LNCaP clone FGC (cell line): Measurements from ENCODE around the gene ART3.
"Not testable (repeated sequence)": the region's sequence is repeated elsewhere in the genome, so short reads cannot be mapped to it uniquely, and the experiment has no call there.

Source experiments
- DNase-seq: peaks from one replicate; pipeline ENCODE4 v3.0.0-alpha.2; 2011; ENCODE audit warnings: low read depth
- H3K4me3 ChIP-seq: 2 replicates; pipeline ENCODE4 v1.5.1; 2011; ENCODE audit warnings: mild to moderate bottlenecking, low read depth, low read length, control low read depth
- TF ChIP-seq, protein P1 (sequence below): IDR thresholded peaks from 2 replicates; pipeline ENCODE4 v1.5.1; 2012; ENCODE audit warnings: mild to moderate bottlenecking; ENCODE audit not compliant: control insufficient read depth, insufficient read depth; ENCODE audit errors: extremely low read depth

Gene ART3, protein sequence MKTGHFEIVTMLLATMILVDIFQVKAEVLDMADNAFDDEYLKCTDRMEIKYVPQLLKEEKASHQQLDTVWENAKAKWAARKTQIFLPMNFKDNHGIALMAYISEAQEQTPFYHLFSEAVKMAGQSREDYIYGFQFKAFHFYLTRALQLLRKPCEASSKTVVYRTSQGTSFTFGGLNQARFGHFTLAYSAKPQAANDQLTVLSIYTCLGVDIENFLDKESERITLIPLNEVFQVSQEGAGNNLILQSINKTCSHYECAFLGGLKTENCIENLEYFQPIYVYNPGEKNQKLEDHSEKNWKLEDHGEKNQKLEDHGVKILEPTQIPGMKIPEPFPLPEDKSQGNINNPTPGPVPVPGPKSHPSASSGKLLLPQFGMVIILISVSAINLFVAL

DNA sequence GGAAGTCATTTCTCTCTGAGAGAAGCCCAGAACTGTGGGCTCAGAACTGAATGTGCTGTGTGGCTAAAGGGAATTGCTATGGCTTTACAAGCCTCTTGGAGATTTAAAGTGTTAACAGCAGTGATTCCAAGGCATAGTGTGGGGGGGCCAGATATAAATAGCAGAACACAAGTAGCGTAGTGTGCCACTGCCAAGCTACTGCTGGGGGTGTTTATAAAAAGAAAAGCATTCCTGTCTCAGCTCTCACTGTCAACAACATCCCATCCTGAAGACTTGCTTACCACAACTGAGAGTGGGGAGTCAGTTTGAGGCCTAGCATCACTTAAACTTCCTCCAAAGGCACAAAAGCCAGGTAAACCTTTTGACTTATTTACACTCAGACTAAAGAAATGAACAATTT lies at the start of gene ART3:
Gene ART3, plus strand, starts transcription at position 242 of the 400 bp plus-strand sequence. CDS start 1,181 bp downstream, outside the sequence.
- TF ChIP-seq, protein P1, sequence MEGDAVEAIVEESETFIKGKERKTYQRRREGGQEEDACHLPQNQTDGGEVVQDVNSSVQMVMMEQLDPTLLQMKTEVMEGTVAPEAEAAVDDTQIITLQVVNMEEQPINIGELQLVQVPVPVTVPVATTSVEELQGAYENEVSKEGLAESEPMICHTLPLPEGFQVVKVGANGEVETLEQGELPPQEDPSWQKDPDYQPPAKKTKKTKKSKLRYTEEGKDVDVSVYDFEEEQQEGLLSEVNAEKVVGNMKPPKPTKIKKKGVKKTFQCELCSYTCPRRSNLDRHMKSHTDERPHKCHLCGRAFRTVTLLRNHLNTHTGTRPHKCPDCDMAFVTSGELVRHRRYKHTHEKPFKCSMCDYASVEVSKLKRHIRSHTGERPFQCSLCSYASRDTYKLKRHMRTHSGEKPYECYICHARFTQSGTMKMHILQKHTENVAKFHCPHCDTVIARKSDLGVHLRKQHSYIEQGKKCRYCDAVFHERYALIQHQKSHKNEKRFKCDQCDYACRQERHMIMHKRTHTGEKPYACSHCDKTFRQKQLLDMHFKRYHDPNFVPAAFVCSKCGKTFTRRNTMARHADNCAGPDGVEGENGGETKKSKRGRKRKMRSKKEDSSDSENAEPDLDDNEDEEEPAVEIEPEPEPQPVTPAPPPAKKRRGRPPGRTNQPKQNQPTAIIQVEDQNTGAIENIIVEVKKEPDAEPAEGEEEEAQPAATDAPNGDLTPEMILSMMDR, result no peak
- DNase-seq, result no peak
- H3K4me3 ChIP-seq, result no peak within 1 kb of the TSS

DNA sequence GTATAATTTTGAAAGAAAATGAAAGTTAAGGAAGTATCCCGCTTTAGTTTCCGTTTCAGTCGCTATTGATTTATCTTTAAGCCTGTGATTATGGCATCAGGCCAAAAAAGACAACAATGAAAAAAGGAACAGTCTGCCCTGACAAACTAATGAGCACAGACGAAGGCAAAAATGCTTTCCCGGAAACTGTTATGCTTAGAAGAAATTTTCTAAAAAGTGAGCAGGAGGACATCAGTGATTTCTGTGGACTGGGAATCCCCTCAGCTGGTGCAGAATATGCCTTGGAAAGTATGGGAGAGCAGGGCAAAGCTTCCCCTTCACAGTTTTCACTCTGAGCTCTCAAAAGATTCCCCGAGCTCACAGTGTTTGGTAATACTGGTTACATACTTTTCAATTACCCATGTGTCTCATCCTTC lies 46.2 kb upstream of the ART3 start:
- H3K4me3 ChIP-seq, result peak overlapping the region; percentile 17; the same call in 1 of the 2 replicates
- no peak for DNase-seq
- TF ChIP-seq, protein P1, result no peak

DNA sequence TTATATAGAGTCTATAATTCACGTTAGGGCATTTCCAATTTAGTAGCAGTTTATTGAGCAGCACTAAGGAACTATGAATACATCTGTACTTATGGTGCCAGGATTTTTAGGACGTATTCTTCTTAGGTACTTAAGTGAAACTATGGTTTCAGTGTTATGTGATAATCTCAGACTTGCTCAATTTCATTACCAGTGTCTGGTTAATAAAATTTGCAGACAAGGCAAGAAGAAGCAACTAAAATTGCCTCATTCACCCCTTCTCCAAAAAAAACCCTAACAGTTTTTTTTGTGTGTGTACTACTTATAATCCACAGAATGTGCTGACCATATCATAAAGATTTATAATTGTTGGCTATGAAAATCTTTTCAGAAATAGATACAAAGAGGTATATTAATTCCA lies 45.2 kb upstream of the ART3 start:
- TF ChIP-seq, protein P1, result no peak
- no peak for DNase-seq
- H3K4me3 ChIP-seq, result no peak overlapping the region

DNA sequence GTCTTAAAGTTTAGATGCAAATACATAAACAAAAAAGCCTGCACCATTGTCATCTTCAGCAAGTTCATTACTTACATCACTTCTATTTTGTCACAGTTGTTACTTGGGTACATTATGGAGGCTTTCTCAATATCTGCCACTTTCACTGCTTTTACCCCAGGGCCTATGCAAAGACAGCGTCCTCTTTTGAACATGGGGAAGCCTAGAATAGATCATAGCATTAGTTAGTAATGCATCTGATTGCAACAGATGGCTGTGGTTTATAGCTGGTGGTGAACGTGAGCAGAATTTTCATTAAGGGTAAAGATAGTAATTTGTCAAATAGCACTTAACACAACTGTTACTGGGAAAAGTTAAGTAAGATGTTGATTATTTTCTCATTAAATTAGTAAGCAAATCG lies 39.4 kb upstream of the ART3 start:
- no peak for DNase-seq

DNA sequence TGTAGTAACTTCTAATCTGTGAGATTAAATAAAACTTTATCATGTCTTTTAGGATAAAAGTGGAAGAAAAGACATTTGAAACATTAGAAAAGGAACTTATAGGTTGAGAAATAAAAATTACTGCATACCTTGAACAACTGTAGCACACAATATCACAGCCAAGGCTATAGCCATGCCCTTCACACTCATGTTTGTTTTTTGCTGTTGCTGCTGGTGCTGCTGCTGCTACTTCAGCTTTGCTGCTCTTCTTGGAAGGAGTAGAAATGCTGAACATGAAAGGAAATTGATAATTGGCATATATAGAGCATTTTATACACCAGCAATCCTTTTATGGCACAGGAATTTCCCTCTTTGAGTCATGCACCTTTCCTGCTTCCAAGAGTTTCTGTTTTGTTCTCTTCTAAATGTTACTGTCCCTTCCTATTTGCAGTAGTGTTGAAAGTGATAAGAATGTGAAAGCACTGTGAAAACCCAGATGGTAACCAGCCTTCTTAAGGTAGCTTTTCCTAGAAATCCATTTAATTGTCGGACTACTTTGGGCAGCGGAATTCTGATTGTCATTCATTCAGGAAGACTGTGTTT lies 38.6 kb upstream of the ART3 start, which contains the start of gene CXCL11:
Gene CXCL11, minus strand, starts transcription at position 272 of the 582 bp plus-strand sequence. Its CDS starts 83 bp downstream, at position 189.
- DNase-seq, result no peak
- no peak within 1 kb of the TSS for H3K4me3 ChIP-seq
- TF ChIP-seq, protein P1, result no peak

More for the DNA sequence above, 39.4 kb upstream of the ART3 start:
- TF ChIP-seq, protein P1, result no peak
- H3K4me3 ChIP-seq, result no peak overlapping the region

DNA sequence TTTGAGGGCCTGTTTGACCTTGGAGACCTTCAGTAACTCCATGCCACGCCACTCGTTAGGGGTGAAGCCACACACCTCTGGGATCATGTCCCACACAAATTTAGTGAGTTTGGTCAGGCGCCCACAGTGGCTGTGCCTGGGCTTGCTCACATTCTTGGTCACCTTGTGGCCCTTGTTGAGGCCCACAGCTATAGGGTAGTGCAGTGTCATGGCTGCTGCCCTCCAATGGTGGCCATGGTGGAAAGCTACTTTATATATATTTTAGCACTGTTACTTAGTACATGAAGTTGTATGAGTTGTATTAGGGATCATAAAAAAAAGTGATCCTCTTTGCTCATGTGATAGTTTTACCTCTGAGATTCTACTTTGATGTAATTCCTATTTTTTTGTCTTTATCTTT lies 37.7 kb upstream of the ART3 start:
- no peak for DNase-seq
- TF ChIP-seq, protein P1, result no peak
- H3K4me3 ChIP-seq, result no peak overlapping the region

DNA sequence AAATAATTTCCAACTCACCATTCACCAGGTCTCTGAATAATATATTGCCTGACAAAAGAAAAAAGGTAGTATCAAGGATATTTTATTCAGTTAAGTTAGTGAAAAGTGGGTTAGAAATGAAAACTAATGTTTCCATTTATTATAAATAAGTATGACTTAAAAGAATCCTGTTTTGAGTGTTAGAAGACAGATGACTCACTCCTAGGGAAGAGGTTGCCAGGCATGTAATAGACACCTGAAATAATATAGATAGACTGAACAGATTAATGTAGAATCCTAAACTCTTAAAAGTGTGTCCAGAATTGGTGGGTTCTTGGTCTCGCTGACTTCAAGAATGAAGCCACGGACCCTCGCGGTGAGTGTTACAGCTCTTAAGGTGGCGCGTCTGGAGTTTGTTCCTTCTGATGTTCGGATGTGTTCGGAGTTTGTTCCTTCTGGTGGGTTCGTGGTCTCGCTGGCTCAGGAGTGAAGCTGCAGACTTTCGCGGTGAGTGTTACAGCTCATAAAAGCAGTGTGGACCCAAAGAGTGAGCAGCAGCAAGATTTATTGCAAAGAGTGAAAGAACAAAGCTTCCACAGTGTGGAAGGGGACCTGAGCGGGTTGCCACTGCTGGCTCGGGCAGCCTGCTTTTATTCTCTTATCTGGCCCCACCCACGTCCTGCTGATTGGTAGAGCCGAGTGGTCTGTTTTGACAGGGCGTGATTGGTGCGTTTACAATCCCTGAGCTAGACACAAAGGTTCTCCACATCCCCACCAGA lies 32.1 kb upstream of the ART3 start:
- not testable (repeated sequence) for DNase-seq, H3K4me3 ChIP-seq

DNA sequence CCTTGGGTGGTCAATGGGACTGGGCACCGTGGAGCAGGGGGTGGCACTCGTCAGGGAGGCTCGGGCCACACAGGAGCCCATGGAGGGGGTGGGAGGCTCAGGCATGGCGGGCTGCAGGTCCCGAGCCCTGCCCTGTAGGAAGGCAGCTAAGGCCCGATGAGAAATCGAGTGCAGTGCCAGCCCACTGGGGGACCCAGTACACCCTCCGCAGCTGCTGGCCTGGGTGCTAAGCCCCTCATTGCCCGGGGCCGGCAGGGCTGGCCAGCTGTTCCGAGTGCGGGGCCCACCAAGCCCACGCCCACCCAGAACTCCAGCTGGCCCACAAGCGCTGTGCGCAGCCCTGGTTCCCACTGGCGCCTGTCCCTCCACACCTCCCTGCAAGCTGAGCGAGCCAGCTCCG lies 31.2 kb upstream of the ART3 start:
- H3K4me3 ChIP-seq, result not testable (repeated sequence)

DNA sequence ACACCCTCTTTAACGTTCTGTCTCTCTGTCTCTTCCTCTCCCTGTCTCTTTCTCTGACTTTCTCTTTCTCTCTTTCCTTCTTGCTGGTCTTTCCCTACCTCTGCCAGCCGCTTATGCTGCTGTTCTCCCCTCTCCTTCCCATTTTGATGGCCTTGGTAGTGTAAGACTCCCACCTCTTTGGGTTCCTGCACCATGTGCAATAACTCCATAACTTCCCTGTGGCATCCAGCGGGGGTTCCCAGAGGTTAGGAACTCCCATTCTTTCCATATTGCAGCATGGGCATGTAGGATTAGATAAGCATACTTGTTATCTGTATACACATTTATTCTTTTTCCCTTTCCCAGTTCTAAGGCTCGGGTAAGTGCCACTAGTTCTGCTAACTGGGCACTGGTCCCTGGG lies 29.8 kb upstream of the ART3 start:
- DNase-seq, H3K4me3 ChIP-seq: not testable (repeated sequence)

More for the DNA sequence above, 31.2 kb upstream of the ART3 start:
- DNase-seq, result not testable (repeated sequence)

DNA sequence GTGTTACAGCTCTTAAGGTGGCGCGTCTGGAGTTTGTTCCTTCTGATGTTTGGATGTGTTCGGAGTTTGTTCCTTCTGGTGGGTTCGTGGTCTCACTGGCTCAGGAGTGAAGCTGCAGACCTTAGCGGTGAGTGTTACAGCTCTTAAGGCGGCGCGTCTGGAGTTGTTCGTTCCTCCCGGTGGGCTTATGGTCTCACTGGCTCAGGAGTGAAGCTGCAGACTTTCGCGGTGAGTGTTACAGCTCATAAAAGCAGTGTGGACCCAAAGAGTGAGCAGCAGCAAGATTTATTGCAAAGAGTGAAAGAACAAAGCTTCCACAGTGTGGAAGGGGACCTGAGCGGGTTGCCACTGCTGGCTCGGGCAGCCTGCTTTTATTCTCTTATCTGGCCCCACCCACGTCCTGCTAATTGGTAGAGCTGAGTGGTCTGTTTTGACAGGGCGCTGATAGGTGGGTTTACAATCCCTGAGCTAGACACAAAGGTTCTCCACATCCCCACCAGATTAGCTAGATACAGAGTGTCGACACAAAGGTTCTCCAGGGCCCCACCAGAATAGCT lies 24.6 kb upstream of the ART3 start:
- DNase-seq, H3K4me3 ChIP-seq: not testable (repeated sequence)
